Measurements from ENCODE around the gene CROCC2.

The CROCC2 gene

DNA sequence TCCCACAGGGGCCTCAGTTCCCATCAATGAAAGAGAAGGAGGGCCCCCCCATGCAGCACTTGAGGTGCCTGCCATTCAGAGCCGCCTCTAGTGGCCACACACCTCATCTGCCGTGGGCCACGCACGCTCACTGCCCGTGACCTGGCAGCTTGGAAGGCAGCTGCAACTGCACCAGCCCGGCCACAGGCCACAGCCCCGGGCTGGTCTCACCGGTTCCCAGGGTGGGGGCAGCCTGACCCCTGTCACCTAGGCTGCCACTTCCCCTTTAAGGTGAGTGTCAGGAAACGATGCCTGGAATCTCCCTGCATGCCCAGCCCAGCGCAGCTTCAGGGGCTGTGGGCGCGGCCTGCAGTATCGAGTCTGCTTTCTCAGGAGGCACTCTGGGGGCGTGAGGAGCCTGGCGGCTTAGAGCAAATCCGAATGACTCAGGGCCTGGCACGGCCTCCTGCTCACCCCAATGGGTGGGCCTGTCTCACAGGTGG is 12.7 kb upstream of the CROCC2 start:
- peak; percentile 81 for DNase-seq

- DNase-seq, result no peak
These were observed 12.1 kb upstream of the CROCC2 start for GRCh38 chr2:240894006-240894405.

DNA sequence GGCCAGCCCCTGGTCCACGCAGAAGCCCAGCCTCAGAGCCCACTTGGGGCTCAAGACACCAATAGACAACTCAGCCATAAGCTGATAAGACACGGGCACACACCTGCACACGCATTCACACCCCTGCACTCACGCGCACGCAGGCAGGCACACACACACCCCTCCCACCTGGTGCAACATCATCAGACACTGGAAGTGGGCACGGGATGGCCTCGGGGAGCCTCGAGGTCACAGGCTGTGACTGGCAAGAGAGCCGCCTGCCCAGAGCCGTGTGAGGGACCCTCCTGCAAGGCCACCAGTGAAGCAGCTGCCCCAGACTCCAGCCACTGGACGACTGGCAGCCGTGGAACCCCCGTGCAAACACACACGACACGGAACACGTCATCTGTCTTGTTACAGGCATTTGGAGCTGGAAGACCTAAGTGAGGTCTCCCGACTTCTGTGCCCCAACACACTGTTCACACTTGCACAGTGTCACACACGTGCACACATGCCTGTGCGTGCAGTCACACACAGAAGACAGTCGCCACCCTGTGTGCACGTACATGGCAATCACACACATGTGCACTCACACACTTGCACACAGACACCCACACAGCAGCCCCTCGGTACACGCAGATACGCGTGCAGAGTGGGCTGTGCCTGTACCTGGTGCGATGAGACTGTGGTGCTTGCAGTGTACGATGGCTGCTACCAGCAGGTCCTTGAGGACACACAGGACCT is 11.1 kb upstream of the CROCC2 start:
- DNase-seq, result no peak

- DNase-seq, result no peak
These were observed 10.3 kb upstream of the CROCC2 start, which contains the start of gene MAB21L4 for GRCh38 chr2:240895656-240896388. Gene MAB21L4 (minus strand): TSS chr2:240896156. CDS start chr2:240895997, 159 bp downstream.

GRCh38 chr2:240896394-240896793 is 9.7 kb upstream of the CROCC2 start:
- no peak for DNase-seq

GRCh38 chr2:240896871-240897692 is 9.1 kb upstream of the CROCC2 start:
- no peak for DNase-seq

DNA sequence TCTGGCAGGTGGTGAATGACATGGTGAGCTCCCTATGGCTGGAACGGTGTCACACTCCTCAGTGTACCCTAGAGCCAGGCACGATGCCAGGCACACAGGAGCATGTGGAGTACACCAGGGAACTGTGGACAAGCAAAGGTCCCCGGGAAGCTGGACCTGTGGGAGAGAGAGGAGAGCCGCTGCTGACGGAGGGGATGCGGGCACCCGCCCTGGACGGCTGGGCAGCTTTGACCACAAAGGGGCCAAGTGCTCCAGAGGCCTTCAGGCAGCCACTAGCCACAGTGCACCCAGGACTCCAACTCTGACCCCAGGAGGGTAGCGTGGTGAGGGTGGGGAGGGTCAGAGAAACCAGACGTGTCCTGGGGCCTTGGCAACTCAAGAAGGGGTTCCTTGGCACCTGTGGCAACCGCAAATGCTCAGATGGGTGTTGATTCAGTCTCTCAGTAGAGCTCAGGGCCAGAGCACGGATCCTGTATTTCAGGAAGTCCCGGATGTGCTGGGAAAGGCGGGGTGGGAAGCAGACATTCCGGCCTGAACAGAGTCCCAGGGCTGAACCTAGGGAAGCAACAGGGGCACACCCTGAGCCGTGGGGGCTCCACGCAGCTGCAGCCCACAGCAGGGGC is 7.9 kb upstream of the CROCC2 start:
- DNase-seq, result no peak

DNA sequence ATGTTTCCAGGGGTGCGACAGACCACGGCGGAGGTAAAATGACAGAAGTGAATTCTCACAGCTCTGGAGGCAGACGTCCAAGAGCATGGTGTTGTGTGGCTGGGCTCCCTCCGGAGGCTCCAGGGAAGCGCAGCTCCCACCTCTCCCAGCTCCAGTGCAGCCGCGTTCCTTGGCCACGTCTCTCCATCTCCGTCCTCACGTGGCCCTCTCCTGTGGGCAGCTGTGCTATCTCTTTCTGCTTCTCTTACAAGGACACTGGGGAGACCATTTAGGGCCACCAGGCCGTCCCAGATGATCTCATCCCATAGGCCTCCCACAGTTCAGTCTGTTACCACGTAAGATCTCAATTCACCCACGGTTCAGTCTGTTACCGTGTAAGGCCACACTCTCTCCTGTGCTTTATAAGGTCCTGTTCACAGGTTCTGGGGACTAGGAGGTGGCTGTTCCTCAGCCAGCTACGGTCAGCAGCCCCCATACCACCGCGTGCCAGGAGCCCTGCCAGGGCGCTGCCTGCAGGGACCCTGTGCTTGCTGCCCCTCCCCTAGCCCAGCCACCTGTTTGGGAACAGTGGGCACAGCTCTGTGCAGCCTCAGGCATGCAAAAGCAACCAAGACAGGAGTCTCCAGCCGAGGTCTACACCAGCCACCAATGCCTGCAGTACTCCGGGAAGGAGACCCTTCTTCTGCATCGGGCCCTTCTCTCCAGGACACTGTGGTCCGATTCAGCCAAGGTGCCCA is 7.2 kb upstream of the CROCC2 start:
- DNase-seq, result no peak

DNA sequence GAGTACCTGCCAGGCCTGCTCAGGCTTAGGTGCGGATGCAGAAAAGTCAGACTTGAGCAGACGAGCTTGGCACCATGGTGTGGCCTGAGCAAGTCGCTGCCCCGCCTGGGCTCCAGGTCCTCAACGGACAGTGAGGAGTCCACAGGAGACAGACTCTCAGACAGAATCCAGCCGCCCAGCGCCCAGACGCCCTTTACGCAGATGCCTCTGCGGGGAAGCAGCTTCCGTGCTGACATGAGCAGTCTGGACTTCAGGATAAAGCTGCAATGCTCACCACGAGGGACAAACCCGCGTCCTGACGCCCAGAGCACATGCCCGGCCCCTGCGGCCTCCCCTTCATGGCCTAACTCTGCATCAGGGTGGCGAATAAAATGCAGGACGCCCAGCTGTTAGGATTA is 6.7 kb upstream of the CROCC2 start:
- DNase-seq, result no peak

- DNase-seq, result no peak
These were observed 5.8 kb upstream of the CROCC2 start for GRCh38 chr2:240900141-240900860.

DNA sequence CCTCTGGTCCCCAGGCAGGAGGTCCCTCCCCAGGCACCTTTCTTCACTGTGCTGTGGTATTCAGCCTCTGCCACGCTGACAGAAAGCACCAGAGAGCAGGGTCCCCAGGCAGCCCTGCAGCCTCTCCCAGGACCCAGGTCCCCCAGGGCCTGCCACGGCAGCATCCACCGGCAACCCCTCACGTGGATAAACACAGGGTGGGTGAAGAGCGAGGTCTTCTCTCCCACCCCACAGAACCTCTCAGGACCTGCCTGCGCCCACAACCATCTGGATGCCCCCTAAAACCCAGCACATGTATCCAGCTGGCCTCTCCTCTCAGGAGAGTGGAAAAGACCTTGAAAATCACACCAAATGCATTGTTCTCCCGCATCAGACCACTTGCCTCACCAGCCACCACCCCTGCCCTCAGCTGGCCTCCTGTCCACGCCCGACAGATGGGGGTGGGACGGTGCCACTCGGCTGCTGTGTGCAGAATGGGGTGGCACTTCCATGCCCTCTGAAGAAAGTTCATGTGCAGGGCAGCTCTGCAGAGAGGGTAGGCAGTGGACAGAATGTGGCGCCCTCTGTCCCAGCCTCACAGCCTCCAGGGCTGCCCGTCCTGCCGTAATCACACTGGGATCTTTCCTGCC is 4.0 kb upstream of the CROCC2 start:
- DNase-seq, result no peak

DNA sequence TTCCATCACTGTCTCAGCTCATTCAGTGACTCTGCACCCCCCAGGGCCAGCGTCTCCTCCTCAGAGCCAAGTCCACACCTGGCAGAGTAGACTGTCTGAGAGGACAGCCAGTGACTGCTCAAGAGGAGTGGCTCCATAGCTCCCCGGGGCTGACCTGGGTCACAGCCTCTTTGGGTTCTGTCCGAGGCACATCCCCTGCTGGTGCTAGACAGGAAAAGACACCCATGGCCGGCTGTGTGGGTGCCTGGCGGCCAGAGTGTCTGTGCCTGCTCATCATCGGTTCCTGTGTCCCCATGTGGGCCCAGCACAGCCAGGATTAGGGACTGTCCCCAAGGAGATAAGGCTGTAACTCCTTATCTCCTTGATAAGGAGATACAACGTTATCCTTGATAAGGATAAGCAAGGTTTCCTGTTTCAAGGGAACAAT is 3.5 kb upstream of the CROCC2 start:
- DNase-seq, result no peak

- DNase-seq, result no peak
These were observed 2.7 kb upstream of the CROCC2 start for GRCh38 chr2:240903191-240904060.

DNA sequence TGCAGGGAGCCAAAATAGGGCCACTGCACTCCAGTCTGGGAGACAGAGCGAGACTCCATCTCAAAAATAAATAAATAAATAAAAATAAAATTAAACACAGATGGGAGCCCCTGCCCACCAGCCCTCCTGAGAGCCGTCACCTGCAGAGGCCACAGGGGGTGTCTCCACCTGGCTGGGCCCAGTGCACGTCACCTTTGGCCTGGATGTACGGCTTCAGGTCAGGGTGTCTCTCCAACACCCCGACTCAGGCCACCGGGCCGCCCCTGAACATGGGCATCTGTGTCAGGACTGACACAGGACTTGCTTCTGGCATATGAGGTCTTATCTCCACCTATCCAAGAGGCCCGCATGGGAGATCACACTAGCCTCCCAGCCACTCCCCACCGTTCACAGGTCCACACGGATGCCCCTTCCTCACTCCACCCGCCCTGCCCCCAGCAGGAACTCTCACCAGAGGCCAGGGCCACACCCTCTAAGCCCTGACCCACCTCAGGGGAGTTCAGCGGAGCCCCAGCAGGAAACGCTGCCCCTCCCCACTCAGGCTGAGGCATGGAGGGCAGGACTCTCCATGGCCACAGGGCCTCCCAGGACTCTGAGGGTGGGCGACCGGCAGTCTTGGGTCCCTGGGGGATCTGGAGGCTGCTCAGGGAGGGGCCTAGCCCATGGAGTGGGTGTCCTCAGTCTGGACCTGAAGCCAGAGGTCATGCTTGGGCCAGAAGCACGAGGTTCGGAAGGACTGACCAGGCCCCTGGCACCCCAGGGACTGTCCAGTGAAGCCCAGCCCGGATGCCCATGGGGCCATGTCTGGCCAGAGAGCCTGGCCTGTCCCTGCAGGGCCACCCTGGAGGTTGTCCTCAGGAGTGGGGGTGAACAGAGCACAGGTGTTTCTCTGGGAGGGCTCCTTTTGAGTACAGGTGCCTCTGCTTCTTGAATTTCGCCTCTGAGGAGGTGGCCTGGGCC is 1.6 kb upstream of the CROCC2 start:
- no peak for DNase-seq

DNA sequence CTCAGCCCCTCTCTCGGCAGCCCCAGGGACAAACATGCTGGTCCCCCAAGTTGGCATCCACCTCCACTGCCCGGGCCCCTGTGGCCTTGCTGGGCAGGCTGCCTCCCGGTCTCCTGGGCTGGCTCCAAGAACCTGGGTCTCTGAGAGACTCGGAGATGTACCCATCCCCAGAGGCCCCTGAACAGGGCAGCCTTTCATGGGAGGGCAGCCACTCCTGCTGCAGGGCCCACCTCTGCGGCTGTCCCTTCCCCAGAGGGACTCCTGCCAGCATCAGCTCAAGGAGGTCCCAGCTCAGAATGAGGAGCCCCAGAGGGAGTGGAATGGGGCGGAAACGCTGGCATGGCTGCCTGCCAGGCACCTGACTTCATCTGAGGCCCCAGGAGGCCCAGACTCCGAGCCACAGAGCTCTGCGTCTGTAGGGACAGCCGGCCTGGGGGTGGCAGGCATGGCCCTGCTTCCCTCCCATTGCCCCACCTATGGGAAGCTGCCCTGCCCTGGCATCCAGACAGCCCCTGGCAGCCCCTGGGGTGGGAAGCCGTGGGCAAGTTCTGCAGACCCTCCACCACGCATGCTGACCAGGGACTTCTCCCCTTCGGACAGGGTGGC is 857 bp upstream of the CROCC2 start:
- DNase-seq, result no peak

DNA sequence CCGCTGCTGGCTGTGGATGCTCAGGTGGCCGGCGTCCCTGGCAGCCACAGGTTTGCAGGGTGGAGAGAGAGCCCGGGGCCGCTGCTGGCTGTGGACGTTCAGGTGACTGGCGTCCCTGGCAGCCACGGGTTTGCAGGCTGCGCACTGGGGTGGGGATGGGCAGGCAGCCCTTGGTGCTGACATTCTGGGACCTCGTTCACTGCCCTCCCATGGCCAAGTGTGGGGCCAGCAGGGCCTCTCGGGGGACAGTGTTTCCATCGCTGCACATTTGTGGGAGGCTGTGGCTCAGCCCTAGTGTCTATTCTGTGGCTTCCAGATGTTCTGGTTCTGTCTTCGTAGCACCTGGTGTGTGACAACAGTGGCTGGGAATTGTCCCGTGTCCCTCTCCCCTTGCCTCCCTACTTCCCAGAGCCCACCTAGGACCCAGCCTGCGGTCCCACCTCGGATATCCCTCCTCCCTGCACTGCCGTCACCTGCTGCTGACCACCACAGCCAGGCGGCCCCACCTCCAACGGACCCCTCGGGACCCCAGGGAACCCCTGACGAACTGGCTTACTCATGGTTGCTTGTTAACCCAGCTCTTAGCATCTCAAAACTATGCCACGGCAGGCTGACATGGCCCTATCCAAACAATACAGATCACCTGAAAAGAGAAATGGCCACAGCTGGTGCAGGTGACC is 915 bp downstream of the CROCC2 start:
- DNase-seq, result no peak

DNA sequence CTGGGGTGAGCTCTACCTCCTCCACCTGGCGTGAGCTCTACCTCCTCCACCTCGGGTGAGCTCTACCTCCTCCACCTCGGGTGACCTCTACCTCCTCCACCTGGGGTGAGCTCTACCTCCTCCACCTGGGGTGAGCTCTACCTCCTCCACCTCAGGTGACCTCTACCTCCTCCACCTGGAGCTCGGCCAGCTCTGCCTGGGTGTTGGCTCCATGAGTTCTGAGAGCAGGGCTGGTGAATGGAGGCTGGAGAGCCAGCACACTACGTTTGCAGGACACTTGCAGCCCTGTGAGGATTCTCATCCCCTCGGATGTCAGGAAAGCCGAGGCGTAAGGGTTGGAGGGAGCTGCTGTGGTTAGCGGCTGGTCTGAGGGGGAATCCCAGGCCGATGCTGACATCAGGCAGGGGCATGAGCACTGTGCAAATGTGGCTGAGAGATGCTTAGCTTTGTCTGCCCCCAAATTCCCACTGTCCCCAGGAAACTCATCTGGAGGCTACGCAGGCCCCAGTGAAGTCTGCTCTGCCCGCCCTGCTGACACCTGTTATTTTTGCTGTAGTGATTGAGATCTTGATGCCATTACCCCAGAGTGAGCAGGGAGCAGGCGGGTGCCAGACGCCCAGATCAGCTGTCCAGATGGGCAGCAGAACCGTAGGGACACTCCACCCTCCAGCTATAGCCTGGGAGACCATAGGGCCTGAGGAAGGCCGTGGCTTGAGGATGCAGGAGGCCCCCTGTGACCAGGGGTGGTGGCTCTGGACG is 3.3 kb downstream of the CROCC2 start:
- DNase-seq, result no peak
